HG02981 (cell line): ENCODE data around the gene CACNA2D1.

ENCODE experiments used
- ATAC-seq: cut with Tn5 transposase; IDR thresholded peaks from one replicate; pipeline ENCODE4 v1.9.1; 2021; ENCODE audit warnings: mild to moderate bottlenecking, moderate library complexity; ENCODE audit not compliant: unreplicated experiment

Gene CACNA2D1

GRCh38 chr7:82234457-82235049 is 209.0 kb downstream of the CACNA2D1 start:
- ATAC-seq: no peak

GRCh38 chr7:82230811-82231581 is 212.6 kb downstream of the CACNA2D1 start:
- no peak for ATAC-seq

GRCh38 chr7:82229164-82229563 is 214.4 kb downstream of the CACNA2D1 start:
- ATAC-seq: no peak

- ATAC-seq: no peak
Observed at GRCh38 chr7:82226191-82226590, 217.4 kb downstream of the CACNA2D1 start.

GRCh38 chr7:82224529-82224928 is 219.0 kb downstream of the CACNA2D1 start:
- ATAC-seq: no peak

- no peak for ATAC-seq
Observed at GRCh38 chr7:82223580-82223979, 220.0 kb downstream of the CACNA2D1 start.

- no peak for ATAC-seq
Observed at GRCh38 chr7:82221152-82221674, 222.4 kb downstream of the CACNA2D1 start.

- no peak for ATAC-seq
Observed at GRCh38 chr7:82212466-82212865, 231.1 kb downstream of the CACNA2D1 start.

- ATAC-seq: no peak
Observed at GRCh38 chr7:82211333-82211732, 232.2 kb downstream of the CACNA2D1 start.

- ATAC-seq: no peak
Observed at GRCh38 chr7:82210416-82211184, 233.0 kb downstream of the CACNA2D1 start.

- no peak for ATAC-seq
Observed at GRCh38 chr7:82209179-82209747, 234.3 kb downstream of the CACNA2D1 start.

- no peak for ATAC-seq
Observed at GRCh38 chr7:82204694-82205093, 238.9 kb downstream of the CACNA2D1 start.

- ATAC-seq: no peak
Observed at GRCh38 chr7:82202965-82203364, 240.6 kb downstream of the CACNA2D1 start.

- ATAC-seq: no peak
Observed at GRCh38 chr7:82202107-82202506, 241.5 kb downstream of the CACNA2D1 start.

GRCh38 chr7:82200601-82201000 is 243.0 kb downstream of the CACNA2D1 start:
- no peak for ATAC-seq

- ATAC-seq: no peak
Observed at GRCh38 chr7:82194016-82194643, 249.4 kb downstream of the CACNA2D1 start.

- ATAC-seq: no peak
Observed at GRCh38 chr7:82188636-82189035, 254.9 kb downstream of the CACNA2D1 start.

- no peak for ATAC-seq
Observed at GRCh38 chr7:82185443-82185842, 258.1 kb downstream of the CACNA2D1 start.

GRCh38 chr7:82183634-82184033 is 259.9 kb downstream of the CACNA2D1 start:
- ATAC-seq: no peak

GRCh38 chr7:82179311-82179710 is 264.3 kb downstream of the CACNA2D1 start:
- no peak for ATAC-seq

GRCh38 chr7:82175319-82175718 is 268.3 kb downstream of the CACNA2D1 start:
- ATAC-seq: no peak
